ENCODE data around the gene PICK1.
"Not testable (repeated sequence)": the region's sequence is repeated elsewhere in the genome, so short reads cannot be mapped to it uniquely, and the experiment has no call there.

PICK1 gene

DNA sequence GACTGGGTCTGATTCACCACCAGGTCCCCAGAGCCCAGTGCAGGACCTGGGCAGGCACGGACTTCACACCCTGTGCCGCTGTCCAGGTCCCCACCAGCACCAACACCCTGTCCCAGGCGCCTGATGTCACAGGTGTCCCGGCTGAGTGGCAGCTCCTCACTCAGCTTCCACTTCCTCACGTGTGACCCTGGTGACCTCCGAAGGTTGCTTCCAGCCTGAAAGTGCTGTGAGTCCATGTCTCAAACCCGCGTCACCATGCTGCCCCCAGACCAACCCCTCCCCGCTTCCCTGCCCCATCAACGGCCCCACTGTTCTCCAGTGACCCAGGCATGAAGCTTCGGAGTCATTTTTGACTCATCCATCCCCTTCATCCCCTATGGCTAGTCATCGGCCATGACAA is 25.7 kb upstream of the PICK1 start:
- no peak for FAIRE-seq

DNA sequence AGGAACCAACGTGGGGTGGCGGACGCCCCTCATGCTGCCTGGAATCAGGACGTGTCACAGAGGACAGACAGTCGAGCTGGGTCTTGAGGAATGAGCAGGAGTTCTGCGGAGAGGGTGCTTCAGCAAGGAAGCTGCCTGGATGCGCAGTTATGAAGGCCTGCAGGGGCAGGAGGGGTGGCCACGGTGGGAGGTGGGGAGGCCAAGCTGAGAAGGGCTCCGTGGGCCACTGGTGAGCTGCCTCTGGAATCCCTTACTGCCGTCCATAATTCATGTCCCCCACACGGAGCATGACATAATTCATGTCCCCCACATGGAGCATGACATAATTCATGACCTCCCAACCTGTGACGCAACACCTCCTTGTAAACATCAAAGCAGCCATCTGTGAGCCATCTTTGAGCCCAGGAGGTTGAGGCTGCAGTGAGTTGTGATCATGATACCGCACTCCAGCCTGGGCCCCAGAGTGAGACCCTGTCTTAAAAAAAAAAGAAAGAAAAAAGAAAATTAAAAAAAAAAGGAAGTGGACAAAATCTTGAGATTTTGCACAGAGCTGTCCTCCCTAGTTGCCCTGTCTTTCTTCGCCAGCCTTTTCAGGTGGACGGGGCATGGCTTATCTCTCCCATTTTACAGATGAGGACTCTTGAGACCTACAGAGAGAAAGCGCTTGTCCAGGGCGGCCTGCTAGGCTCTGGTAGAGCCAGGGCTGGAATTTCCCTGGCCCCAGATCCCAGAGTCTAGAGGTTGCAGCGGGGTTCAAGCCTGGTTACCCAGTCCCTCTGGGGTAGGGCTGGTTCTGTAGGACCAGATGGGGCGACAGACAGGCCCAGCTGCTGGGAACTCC is 24.3 kb upstream of the PICK1 start:
- FAIRE-seq: no peak

DNA sequence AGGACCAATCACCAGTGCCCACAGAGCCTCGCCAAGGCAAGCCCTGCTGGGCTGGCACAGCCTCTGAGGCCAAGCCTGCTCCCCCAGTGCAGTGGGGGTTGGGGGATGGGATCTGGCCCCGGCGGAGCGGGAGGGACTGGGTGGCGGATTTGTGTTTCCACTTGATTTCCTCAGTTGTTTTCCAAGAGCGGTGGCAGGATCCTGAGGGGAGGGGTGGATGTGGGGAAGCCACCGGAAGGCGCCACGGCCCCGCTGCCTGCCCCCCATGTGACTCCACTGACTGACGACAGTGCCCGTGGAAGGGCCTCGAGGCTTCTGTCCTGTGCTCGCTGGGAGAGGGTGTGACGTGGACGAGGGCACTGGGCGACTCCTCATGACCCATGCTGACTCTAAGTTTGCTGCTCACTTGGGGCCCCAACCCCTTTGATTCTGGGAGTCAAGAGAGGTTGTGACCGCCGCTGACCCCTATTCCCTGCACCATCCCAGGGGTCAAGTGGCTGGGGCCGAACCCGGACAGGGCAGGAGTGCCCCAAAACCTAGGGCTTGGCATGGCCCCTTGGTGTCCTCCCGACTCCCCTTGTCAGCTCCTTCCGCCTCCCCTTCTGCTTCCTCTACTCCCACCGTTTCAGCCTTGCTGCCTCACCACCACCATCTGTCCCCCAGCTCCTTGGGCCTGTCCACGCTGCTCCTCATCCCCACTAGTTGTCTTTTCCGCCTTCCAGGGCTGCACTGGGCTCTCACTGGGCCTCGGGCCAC is 23.5 kb upstream of the PICK1 start:
- FAIRE-seq: no peak

DNA sequence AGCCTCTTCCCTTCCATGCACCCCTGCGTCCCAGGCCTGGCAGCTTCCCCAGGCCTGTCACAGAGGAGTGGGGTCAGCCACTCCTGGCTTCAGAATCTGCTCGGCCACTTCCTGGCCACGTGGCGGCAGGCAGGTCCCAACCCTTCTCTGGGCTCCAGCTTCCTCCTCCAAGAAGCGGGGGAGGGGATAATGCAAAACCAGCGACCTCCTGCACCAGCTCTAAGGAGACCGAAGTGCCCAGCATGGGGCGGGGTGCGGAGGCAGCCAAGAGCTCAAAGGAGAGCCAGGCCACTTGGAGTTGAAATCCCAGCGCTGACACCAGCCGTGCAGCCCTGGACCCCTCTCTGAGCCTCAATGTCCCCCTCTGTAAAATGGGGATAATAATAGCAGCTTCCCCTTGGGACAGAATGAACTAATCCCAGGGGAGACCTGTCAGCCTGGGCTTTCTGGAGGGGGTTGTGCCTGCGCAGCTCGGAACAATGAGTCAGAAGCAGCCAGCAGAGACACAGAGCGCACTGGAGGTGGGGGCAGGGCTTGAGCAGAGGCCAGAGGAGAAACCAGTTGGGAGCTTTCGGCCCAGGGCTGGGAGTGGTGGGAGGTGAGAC is 22.8 kb upstream of the PICK1 start:
- FAIRE-seq: no peak

DNA sequence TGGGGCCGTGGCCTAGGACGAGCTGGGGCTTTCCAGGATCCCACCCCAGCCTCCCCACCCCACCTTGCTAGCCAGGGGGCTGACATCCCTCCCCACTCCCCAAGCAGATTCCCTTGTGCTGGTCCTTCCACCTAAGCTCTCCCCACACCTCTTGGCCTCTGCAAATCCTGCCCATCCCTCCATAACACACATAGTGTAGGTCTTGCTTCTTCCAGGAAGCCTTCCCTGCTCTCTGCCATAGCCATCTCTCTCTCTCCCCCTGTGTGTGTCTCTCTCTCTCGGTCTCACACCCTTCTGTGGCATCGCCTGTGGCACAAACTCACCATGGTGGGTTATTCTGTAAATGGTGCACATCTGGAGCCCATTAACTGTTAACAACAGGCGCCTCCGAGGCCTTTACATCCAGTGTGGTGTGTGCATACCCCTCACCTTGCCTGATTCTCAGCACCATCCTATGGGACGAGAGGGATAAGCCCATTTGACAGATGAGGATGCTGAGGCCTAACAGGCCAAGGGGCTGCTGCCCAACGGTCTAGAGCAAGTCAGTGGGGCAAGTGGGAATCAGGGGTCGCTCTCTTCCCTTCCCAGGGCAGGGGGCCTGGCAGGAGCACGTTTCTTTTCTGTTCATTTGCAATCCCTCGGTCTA is 22.2 kb upstream of the PICK1 start:
- no peak for FAIRE-seq

DNA sequence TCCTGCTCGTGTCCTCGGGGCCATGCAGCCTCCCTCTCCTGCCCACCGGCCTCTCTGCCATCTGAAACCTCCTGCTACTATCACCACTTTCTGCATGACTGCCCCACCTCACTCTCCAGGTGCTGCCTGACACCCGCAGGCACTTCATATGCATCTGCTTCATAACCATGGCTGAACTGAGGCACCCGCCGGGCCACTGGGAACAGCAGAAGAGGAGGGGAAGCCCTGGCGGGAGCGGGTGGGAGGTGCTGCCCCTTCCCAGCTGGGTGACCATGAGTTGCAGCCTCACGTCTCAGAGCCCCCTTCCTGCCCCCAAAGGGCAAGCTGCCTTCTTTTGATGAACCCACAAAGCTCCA is 21.7 kb upstream of the PICK1 start:
- no peak for FAIRE-seq

DNA sequence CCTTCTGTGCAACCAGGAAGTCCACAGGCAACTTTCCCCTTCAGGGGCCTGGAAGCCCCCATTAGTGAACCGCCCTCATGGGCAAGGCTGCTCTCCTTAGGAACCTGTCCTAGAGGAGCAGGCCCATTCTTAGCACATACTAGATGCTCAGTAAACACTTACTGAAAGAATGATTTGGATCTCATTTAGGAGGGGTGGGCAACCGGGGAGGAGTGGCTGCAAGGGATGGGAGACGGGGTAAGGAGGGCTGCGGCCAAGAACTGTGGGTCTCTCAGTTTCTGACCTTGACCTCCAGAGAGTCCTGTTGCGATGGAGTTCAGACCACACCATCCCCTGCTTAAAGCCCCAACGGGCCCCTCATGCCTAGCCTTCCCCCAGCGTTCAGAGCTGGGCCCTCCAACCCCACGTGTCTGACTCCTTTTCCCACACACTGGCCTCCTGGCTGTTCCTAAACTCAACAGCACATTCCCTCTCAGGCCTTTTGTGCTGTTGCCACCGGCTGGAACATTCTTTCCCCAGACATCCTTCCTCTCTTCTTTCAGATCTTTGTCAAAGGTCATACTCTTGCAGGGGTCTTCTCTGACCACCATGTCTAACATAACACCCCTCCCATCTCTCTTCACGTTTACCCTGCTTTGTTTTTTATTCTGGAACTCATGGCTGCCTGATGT is 20.7 kb upstream of the PICK1 start:
- no peak for FAIRE-seq

DNA sequence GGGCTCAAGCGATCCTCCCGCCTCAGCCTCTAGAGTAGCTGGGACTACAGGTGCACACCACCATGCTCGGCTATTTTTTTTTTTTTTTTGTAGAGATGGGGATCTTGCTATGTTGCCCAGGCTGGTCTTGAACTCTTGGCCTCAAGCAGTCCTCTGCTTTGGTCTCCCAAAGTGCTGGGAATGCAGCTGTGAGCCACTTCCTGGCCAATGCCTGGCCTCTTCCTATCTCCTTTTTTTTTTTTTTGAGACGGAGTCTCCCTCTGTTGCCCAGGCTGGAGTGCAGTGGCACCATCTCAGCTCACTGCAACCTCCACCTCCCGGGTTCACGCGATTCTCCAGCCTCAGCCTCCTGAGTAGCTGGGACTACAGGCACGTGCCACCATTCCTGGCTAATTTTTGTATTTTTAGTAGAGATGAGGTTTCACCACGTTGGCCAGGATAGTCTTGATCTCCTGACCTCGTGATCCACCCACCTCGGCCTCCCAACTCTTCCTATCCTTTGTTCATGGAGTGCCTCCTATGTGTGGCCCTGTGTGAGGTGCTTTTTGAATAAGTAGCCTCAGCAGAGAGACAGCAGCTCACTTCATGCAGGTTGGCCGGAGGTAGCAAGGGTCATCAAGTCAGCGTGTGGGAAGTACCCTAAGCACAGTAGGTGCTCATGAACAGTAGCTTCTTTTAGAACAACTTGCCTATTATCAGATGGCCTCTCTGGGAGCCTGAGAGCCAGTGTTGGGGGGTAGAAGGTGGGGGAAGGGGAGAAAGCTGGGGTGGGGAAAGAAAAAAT is 19.6 kb upstream of the PICK1 start:
- FAIRE-seq: not testable (repeated sequence)

DNA sequence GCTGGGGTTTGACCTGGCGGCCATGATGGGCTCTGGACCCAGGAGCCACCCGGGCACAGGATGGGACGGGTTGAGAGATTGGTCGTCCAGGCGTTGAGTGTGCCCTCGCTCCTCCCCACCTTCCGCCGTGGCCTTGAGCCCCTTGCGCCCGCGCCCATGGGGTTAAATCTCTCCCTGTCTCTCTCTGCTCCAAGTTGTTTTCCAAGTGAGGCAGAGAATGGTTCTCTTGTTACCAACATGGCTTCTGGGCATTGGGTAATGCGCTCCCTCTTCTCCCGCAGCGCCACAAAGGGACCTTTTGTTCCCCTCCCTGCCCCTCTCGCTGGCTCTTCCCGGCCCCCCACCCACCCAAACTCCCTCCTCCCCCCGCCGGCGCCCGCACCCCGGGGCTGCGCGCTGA is 18.8 kb upstream of the PICK1 start:
- no peak for FAIRE-seq

DNA sequence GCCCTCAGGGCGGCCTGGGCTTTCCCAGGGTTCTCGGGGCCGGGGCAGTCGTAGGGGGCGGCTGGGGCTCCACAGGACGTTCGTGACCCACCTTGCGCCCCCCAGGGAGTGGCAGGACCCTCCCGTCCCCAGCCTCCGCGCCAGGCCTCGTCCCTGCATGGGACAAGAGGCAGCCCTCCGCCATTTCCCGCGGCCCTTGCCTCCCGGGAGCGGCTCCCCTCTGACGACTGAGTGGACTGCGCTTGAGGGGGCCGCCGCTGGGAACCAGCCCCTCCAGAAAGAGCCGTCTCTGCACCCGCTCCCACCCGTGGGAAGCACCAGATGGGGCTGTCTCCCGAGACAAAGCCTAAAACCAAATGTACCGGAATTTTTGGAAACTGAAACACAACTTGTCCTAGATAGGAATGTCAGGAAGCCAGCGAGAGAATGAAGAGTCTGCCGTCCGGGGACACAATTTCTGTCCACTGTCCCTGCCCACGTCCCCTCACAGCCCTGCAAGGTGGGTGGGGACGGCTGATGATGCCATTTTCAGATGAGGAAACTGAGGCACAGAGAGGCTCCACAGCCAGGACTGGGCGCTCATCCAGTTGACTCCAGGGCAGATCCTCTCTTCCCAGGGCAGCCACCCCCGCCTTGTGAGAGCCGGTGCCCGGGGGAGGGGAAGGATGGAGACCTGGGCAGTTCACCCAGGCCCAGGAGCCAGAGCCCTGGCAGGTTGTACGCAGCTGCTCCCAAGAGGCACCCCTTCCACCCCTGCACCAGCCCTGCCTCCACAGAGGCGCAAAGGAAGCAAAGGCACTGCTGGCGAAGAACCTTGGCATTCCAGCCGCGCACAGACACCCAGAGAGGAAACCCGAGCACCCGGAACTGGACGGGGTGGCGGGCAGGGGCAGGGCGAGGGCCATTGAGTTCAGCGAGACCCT is 18.1 kb upstream of the PICK1 start:
- no peak for FAIRE-seq

DNA sequence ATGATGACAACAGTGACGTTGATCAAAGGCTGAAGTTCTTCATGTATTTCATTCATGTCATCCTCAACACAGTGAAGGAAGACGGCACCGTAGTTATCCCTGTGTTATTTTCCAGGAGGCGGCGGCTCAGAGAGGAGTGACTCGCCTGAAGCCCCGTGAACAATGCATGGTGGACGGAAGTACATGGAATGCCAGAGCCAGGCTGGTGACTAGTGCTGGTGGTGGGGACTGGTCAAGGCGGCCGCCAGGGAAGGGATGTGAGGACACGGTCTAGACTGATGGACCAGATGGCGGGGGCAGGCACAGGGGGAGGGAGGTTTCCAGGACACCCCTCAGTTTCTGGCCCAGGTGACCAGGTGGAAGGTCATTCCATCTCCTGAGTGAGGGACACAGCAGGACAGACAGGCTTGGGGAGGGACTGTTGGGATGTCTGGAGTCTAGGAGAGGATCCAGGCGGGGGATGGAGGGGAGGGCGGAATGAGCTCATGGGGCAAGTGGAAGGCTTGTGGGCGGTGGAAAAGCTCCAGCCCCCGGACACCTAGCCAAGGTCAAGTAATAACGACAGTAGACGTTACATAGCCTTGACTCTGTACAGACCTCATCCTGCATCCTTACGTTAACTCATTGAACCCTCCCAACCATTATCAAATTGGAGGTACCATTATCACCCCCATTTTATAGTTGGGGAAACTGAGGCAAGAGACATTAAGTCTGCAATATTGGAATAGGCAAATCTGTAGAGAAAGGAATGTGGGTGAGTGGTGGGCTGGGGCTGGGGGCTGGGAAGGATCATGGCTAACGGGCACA is 16.0 kb upstream of the PICK1 start:
- FAIRE-seq: no peak

DNA sequence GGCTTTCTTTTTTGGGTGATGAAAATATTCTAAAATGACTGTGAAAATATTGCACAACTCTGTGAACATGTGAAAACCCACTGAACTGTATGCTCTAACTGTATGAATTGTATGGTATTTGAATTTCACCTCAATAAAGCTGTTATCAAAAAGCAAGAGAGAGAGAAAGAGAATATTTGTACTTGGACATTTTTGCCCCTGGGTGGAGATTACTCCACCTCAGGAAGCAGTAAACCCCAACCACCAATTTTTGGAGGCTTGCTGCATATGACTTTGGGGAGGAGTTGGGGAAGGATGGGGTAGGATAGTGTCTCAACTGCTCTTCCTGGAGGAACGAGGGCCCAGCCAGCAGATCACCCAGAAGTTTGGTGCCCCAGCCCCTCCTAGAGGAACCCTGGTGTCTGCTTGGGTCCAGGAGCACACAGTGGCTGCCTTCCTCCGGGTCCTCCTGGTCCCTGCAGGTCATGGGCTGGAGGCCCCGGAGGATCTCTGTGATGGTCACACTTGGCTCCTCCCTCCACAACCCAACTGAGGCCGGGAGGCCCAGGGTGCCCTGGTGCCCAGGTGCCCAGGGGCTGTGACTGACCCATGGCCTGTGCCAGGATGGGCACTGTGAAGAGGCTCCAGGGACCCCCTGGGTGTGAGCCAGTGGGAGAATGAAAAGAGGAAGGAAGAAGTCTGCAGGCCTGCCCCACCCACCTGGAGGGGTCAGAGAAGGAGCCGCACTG is 15.3 kb upstream of the PICK1 start:
- FAIRE-seq: no peak

DNA sequence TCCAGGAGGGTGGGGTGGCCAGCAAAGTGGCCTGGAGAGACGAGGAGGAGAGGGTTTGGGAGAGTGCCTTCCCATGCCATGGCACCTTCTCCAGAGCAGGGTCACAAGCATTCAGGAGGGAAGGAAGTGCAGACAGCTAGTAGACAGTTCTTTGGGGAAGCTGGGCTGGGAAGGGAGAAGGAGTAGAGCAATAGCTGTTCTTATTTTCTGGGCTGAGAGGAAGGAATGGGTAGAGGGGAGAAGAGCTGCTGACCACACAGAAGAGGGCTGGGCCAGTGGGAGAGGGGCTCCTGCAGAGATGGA is 14.8 kb upstream of the PICK1 start:
- FAIRE-seq: no peak

DNA sequence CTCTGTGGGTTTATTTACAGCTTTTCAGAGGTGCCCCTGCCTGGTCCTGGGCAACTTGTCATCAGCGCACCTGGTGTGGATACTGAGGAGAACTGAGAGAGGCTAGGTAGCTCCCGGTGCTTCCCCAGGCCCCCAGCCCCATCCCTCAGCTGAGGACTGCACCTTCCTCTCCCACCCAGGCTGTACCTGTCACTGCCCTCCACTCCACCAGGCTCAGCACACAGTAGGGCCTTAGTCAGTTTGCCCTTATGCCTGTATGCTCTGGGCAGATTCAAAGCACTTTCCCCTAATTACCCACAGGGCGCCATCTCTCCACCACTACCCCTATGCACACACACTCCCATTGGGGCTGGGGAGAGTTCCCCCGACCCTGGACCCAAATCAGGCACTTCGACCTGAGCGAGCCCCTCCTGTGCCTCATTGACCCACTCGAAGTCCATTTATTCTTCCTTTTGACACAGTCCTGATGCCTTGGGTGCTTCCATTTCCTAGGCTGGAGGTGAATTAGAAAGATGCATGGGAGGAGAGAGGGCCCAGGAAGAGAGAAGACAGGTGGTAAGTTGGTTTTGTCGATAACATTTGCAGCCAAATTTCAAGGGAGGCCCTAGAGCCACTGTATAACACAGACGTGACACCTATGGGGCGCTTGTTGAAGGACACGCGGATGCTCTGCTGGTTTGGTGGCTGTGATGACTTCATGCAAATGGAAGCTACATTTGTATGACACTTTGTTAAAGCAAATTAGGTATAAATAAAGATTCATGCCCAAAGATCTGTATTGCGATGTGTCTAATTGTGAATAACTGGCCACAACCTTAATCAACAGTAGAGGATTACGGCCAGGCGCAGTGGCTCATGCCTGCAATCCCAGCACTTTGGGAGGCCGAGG is 13.8 kb upstream of the PICK1 start:
- no peak for FAIRE-seq

DNA sequence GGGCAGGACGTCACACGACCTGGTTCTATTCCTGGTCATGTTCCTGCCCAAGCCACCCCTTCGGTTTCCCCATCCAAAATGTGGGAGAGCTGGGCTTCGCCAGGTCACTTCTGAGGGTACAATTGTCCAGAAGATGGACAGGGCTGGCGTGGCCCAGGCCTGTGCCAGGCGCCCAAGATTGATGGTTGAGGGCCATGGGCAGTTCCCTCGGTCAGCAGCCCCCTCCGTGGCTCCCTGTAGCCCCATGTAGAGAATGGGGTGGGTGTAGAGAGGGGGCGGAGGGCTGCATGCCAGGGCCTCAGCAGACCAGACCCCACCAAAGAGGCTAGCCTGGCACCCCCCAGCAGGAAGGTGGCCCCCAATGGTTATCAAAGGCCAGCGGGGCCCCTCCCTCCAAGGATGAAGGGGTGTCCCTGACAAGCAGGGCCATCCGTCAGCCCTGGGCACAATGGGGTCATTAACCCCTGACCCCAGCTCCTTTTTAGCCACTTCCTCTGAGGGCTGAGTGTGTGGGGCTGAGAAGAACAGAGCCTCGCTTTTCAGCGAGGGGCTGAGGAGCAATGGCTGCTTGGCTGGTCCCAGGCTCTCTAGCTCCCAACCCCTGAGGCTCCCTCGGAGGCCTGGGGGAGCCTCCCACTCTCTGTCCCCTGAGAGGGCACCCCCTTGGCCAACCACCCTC is 11.0 kb upstream of the PICK1 start:
- no peak for FAIRE-seq

DNA sequence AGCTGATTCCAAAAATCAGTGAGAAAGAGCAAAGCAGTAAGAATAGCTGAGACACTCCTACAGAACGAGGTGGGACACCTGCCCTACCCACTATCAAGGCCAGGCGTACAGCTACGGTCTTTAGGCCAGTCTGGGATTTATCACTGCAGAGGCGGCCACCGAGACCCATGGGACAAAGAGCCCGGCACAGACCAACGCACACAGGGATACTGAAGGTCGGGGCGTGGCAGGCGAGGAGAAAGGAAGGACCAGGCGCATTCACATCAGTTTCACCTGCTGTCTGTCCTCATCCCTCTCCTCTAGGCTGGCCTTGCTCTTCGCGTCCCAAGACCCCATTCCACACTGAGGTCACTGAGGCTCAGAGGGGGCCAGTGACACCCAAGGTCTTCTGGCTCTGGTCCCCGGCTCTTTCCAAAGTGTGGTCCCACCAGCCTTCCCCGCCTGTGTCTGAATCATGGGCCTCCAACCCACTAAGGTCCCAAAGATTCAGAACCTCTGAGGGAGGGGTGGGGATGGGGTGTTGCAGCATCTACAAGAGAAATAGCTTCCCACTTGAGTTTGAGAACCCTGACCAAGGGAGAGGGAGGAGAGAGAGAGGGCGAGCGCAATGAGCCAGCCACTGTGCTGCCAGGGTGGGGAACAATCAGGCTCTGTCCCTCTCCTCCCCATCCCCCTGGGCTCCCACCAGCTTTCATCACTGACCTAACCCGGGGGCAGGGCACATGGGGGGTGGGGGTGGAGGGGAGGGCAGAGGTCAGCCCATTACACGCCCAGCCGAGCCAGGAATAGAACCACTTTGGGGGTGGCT is 7.2 kb upstream of the PICK1 start:
- no peak for FAIRE-seq

DNA sequence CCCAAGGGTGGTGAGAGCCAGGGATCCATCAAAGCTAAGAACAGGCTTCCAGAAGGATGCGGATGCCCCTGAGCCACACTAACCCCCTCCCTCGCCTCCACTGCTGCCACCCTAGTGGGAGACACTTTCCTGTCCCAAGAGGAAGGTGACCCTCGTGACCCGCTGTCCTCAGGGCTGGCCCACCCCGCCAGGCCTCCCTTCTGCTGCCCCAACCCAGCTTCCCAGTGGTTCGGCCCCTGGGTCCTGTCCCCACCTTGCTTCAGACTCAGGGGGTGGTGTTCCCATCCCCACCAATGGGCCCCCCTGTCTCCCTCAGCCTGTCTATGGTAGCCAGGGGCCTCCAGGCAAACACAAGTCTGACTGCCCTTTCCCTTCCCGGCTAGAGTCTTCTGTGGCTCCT is 6.5 kb upstream of the PICK1 start:
- no peak for FAIRE-seq
